Measurements from ENCODE around the gene BMP8A.

GRCh38 chr1:39554277-39554676 is 62.8 kb downstream of the BMP8A start:
- TF ChIP-seq, protein P1, sequence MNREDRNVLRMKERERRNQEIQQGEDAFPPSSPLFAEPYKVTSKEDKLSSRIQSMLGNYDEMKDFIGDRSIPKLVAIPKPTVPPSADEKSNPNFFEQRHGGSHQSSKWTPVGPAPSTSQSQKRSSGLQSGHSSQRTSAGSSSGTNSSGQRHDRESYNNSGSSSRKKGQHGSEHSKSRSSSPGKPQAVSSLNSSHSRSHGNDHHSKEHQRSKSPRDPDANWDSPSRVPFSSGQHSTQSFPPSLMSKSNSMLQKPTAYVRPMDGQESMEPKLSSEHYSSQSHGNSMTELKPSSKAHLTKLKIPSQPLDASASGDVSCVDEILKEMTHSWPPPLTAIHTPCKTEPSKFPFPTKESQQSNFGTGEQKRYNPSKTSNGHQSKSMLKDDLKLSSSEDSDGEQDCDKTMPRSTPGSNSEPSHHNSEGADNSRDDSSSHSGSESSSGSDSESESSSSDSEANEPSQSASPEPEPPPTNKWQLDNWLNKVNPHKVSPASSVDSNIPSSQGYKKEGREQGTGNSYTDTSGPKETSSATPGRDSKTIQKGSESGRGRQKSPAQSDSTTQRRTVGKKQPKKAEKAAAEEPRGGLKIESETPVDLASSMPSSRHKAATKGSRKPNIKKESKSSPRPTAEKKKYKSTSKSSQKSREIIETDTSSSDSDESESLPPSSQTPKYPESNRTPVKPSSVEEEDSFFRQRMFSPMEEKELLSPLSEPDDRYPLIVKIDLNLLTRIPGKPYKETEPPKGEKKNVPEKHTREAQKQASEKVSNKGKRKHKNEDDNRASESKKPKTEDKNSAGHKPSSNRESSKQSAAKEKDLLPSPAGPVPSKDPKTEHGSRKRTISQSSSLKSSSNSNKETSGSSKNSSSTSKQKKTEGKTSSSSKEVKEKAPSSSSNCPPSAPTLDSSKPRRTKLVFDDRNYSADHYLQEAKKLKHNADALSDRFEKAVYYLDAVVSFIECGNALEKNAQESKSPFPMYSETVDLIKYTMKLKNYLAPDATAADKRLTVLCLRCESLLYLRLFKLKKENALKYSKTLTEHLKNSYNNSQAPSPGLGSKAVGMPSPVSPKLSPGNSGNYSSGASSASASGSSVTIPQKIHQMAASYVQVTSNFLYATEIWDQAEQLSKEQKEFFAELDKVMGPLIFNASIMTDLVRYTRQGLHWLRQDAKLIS (CRISPR knock-in tag; IDR thresholded peaks at IDR 0.05) = no peak
- TF ChIP-seq POLR2A (conservative IDR thresholded peaks at IDR 0.05) (no peak), CEBPB (tag; IDR thresholded peaks at IDR 0.05) (no peak), CTCF (IDR thresholded peaks at IDR 0.05 in 2 of 3, conservative IDR thresholded peaks at IDR 0.05 in 1 of 3; ENCODE audit: insufficient read depth in 2 of 3, low read depth in 1 of 3, low read length in 3 of 3) (no peak), CREB3L1 (IDR thresholded peaks at IDR 0.05; ENCODE audit: borderline replicate concordance, low read depth) (no peak), ZNF347 (CRISPR knock-in tag; IDR thresholded peaks at IDR 0.05; ENCODE audit: low read depth) (no peak), HCFC1 (IDR thresholded peaks at IDR 0.05; ENCODE audit: low read depth, low read length) (no peak), RCOR1 (IDR thresholded peaks at IDR 0.05; ENCODE audit: borderline replicate concordance in 1 of 2, low read depth in 2 of 2, low read length in 2 of 2) (no peak)
- TF ChIP-seq, protein P2, sequence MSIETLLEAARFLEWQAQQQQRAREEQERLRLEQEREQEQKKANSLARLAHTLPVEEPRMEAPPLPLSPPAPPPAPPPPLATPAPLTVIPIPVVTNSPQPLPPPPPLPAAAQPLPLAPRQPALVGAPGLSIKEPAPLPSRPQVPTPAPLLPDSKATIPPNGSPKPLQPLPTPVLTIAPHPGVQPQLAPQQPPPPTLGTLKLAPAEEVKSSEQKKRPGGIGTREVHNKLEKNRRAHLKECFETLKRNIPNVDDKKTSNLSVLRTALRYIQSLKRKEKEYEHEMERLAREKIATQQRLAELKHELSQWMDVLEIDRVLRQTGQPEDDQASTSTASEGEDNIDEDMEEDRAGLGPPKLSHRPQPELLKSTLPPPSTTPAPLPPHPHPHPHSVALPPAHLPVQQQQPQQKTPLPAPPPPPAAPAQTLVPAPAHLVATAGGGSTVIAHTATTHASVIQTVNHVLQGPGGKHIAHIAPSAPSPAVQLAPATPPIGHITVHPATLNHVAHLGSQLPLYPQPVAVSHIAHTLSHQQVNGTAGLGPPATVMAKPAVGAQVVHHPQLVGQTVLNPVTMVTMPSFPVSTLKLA (conservative IDR thresholded peaks at IDR 0.05) = no peak

All from K562 (cell line).